ENCODE results near the gene VKORC1L1.

The VKORC1L1 gene

GRCh38 chr7:65967361-65968155 is 94.7 kb downstream of the VKORC1L1 start:
- no peak overlapping the region for H3K4me3 ChIP-seq (ENCODE audit: low read length)
- TF ChIP-seq CTCF (conservative IDR thresholded peaks at IDR 0.05; ENCODE audit: low read length): no peak
- no peak for DNase-seq (ENCODE audit: low read depth)

GRCh38 chr7:65968256-65969185 is 95.6 kb downstream of the VKORC1L1 start:
- no peak for DNase-seq (ENCODE audit: low read depth)
- TF ChIP-seq CTCF (conservative IDR thresholded peaks at IDR 0.05; ENCODE audit: low read length): no peak
- no peak overlapping the region for H3K4me3 ChIP-seq (ENCODE audit: low read length)

GRCh38 chr7:65971021-65971420 is 98.1 kb downstream of the VKORC1L1 start:
- no peak overlapping the region for H3K4me3 ChIP-seq (ENCODE audit: low read length)
- TF ChIP-seq CTCF (conservative IDR thresholded peaks at IDR 0.05; ENCODE audit: low read length): no peak
- DNase-seq (ENCODE audit: low read depth): no peak

GRCh38 chr7:65972976-65973375 is 100.1 kb downstream of the VKORC1L1 start:
- no peak for DNase-seq (ENCODE audit: low read depth)
- no peak overlapping the region for H3K4me3 ChIP-seq (ENCODE audit: low read length)
- TF ChIP-seq CTCF (conservative IDR thresholded peaks at IDR 0.05; ENCODE audit: low read length): no peak

GRCh38 chr7:65974191-65974801 is 101.4 kb downstream of the VKORC1L1 start:
- no peak for TF ChIP-seq CTCF (conservative IDR thresholded peaks at IDR 0.05; ENCODE audit: low read length)

GRCh38 chr7:65974876-65975275 is 102.0 kb downstream of the VKORC1L1 start:
- TF ChIP-seq CTCF (conservative IDR thresholded peaks at IDR 0.05; ENCODE audit: low read length): no peak
- H3K4me3 ChIP-seq (ENCODE audit: low read length): no peak overlapping the region
- DNase-seq (ENCODE audit: low read depth): no peak

More at GRCh38 chr7:65974191-65974801, 101.4 kb downstream of the VKORC1L1 start:
- no peak overlapping the region for H3K4me3 ChIP-seq (ENCODE audit: low read length)
- no peak for DNase-seq (ENCODE audit: low read depth)
